Glomerular visceral epithelial cell (primary cell): ENCODE measurements around the gene OR12D2.
A peak's percentile ranks its signal among the peaks of the same experiment; 100 is the strongest.
"Not testable (repeated sequence)": the region's sequence is repeated elsewhere in the genome, so short reads cannot be mapped to it uniquely, and the experiment has no call there.

Experiments
- DNase-seq: peaks from one replicate; pipeline ENCODE4 v3.0.0-alpha.2; 2016; ENCODE audit errors: extremely low spot score

Gene OR12D2, protein sequence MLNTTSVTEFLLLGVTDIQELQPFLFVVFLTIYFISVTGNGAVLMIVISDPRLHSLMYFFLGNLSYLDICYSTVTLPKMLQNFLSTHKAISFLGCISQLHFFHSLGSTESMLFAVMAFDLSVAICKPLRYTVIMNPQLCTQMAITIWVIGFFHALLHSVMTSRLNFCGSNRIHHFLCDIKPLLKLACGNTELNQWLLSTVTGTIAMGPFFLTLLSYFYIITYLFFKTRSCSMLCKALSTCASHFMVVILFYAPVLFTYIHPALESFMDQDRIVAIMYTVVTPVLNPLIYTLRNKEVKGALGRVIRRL

DNA sequence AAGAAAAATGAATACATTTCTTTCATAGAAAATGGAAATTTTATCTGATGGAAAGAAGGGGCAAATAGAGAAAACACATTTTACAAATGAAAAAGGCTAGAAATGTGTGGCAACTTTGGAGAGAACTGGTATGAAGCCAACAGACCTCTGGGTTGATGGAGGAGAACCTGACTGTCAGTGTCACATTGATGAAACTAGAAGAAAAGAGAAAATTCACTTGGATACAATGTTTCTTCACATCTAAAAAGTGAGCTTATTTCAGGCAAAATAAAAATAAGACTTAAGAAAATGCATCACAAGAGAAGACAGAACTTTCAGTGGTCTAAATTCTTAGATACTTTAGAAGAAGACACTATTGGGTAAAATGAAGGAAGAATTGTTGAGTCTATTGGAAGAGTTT, at the start of gene OR12D2:
OR12D2 (plus strand) TSS at position 301 of the 400 bp plus-strand sequence. CDS start 1,069 bp downstream, outside the sequence.
- no peak for DNase-seq

DNA sequence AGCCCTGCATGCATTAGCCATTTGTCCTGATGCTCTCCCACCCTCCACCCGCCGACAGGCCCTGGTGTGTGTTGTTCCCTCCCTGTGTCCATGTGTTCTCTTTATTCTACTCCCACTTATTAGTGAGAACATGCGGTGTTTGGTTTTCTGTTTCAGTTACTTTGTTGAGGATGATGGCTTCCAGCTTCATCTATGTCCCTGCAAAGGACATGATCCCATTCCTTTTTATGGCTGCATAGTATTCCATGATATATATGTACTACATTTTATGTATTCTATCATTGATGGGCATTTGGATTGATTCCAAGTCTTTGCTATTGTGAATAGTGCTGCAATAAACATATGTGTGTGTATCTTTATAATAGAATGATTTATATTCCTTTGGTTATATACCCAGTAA, 46.1 kb upstream of the OR12D2 start:
- DNase-seq, result not testable (repeated sequence)

DNA sequence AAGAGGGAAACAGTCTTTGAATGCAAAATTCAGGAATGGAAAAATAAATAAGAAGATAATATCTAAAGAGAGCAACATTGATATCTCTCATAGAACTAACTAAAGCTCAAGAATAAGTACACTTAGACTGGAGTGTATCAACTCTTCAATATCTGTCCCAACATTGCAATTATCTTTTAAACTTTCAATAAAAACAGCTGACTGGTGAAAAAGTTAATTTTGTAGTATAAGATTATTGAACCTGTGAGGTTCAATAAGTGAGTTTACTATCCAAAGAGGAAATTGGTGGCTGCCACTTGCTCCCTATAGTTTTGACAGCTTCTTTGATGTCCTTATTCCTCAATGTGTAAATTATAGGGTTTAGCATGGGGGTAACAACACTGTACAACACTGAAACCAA, 40.5 kb upstream of the OR12D2 start:
- no peak for DNase-seq

DNA sequence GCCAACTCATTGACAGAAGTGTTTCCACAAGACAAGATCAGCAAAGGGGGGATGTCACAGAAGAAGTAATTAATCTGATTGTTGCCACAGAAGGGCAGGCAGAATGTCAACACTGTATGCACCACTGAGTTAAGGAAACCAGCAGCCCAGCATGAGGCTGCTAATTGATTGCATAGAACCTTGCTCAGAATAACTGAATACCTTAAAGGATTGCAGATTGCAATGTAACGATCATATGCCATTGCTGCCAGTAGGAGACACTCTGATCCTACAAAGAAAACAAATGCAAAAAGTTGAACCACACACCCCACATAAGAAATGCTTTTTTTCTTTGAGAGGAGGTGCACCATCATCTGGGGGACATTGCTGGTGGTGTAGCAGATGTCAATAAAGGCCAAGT, 39.8 kb upstream of the OR12D2 start:
- no peak for DNase-seq

DNA sequence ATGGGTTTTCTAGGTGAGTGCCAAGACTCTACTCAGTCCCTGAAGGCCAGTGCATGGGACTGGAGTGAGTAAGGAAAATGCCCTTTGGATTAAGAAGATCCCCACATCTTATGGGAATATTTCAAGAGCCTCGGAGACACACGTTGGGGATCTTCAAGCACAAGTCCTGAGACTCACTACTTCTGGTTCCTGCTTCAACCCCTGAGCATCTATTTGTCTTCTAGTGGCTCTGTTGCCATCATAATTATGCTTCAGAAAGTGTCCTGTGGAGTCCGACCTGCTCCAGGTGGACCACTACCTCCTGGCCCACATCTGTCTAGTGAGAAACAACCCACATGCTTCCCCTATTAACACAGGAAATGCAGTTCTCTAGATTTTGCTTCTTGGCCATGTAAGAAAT, 26.7 kb upstream of the OR12D2 start, which contains the start of gene OR5V1:
OR5V1 (minus strand) TSS at position 101 of the 400 bp plus-strand sequence. CDS start 12,670 bp downstream, outside the sequence.
- DNase-seq, result no peak

DNA sequence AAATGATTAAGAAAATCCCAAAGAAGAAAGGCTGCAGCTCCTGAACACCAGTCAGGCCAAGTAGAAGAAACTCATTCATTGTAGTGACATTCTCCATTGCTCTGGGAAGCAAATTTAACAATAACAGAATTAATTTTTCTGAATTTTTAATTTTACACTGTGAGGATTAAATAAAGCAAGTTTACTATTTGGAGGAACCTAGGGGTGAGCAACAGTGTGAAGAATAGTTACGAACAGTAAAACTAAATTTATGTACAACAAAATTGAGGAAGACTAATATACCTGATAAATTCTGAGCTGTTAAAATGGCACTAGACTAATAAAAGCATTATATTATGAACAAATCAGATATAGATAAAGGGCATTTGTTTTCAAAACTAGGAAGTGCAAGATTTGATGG, 20.2 kb upstream of the OR12D2 start, which contains the start of gene OR12D3:
OR12D3 (minus strand) TSS at position 101 of the 400 bp plus-strand sequence; CDS start at position 97, 4 bp downstream.
- no peak for DNase-seq

DNA sequence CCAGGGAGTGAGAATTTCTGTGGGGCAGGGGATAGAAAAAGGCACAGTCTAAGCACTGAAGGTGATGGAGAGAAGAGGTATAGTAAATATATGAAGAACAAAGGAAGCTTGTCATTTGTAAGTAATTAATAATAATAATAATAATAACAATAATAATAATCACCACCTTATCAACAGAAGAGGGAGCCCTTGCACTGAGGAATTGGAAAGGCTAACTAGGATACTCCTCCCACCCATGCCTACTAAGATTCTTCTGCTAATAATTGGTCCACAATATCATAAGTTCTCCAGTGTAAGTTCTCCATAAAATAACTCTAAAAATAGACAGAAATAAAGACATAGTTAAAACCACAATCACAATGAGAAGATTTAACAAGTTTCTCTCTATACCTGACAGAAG, 19.4 kb upstream of the OR12D2 start:
- DNase-seq, result peak; percentile 23

DNA sequence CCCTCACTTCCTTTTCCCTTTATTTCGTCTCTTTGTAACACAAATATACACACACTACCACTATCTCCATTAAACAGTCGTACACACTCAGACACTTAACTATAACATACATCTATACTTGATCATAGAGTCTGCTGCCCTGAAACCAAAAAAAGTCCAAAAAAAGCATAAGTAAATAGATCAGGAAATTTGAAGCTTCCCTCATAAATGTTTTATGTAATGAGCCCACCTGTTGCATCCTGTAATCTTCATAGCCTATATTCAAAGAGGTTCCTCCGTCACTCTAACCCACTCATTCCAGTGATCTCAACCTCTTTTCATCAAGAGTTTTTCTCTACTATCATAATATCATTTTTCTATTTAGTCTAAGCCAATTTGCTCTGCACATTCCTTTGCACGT, 6.9 kb upstream of the OR12D2 start:
- no peak for DNase-seq

DNA sequence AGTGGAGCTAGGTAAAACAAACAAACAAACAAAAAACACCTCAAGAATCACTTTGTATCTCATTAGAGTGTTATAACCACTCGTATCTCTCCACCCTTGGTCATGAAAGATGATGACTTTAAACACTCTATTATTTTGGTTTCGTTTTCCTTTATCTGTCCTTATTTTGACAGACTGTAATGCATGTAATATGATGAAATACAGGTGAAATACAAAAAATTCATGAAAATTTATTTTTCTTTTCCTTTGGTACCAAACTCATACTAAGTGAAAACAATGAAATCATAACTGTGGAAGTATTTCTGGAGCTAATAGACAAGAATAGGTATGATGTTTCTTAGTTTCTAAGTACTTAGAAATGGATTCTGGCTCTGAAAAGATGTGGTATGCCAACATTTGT, 4.1 kb downstream of the OR12D2 start:
- no peak for DNase-seq

DNA sequence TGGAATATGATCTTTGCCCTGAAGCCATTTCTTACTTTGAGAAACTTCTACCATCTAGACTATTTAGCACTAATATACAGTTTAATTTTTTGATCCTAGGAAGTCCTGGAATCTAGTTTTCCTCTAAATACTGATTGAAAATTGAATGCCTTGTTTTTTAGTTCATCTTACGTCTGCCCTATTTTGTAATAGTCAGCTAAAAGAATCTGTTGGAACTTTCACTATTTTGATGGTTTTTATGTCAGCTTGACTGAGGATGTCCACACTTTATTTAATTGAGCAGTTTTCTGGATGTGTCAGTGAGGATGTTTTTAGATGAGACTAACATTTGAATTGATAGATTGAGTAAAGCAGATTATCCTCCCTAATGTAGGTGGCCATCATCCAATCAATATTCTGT, 8.4 kb downstream of the OR12D2 start:
- no peak for DNase-seq

DNA sequence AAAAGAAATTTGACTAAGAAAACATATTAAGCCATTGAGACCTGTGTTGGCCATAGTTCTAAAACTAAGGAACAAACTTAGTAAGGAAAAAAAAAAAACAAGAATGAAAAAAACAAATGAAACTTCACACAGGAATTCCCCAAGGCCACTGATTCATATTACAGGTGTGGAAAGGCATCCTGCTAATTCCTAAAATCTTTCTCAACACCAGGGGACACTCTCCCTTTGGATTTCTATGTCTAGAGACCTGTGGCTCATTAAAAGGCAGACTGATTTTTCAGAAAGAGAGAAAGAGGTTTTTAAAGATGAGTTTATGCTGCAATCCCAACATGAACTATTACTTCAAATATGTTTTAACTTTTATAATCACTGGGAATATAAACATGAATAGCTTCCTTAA, 19.2 kb downstream of the OR12D2 start, which contains the start of gene OR12D1:
OR12D1 (plus strand) TSS at position 341 of the 400 bp plus-strand sequence.
- DNase-seq, result peak; percentile 63

DNA sequence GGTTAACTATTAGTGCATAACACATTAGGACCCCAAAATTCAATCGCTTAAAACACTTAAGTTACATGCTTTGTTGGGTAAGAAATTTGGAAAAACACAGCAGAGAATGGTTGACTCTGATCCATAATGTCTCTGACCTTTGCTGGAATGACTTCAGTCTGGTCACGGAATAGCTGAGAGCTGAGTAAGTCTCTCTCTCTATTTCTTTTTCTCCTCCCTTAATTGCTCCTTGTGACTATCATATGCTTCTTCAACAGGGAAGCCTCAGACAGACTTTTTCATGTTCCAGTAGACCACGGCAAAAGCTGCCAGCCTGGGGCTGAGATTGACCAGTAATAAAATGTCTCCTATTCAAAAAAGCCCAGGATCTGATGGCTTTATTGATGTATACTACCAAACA, 24.1 kb downstream of the OR12D2 start:
- peak; percentile 71 for DNase-seq

DNA sequence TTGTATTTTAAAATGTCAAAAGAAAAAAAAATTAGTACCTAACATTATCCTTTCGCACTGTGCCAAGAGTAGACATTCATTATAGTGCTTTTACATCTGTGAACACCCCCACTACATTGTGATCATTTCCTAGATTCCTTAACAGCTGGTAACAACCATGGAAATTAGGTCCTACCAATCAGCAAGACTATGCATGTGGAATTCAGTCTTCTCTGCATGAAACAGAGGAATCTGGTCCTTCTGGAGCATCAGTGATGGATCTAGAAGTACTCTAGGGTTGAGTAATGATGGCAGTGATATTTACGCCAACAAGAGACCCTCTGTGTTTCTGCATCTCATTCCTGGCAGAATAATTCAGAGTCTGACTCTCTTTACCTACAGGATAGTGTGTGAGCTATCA, 28.7 kb downstream of the OR12D2 start:
- no peak for DNase-seq

DNA sequence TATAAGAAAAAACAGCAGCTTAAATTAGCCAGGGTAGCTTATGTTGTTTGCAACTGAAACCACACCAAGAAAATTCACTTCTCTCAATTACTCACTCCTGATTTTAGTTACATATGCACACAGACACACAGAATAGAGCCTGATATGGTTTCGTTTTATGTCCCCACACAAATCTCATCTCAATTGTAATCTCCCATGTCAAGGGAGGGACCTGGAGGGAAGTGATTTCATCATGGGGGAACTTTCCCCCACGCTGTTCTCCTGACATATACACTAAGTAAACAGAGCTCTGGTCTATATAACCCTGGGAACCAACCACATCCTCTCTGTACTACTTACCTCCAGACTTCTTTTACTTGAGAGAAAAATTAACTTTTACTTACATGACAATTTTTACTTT, 29.1 kb downstream of the OR12D2 start:
- peak; percentile 13 for DNase-seq

DNA sequence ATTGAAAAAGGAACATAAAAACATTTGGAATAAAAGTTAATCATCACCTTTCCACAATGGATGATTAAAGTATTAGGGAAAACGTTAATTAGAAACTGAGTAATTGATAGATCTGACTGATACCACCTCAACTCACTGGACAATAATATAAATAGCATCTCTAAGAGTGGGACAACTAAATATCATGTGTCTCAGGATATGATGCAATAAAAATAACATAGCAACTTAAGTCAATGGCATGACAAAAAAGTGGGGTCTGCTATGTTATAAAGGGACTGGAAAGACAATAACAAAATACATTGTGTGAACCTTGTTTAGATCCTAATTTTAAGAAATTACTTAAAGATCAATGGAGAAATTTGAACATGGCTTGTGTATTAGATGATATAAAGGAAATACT, 29.6 kb downstream of the OR12D2 start:
- DNase-seq, result no peak

DNA sequence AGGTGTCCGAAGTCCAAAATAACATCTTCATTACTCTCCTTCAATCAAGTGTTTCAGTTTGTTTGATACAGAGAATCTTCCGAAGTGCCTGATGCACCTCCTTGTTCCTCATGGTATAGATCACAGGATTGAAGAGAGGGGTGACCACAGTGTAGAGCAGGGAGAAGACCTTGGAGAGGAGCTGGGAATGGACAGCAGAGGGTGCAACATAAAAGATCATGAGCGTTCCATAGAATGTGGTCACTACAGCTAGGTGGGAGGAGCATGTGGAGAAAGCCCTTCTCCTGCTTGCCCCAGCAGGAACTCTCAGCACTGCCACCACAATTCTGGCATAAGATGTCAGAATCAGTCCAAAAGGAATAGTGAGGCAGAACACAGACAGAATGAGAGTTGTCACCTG, 31.2 kb downstream of the OR12D2 start:
- no peak for DNase-seq

DNA sequence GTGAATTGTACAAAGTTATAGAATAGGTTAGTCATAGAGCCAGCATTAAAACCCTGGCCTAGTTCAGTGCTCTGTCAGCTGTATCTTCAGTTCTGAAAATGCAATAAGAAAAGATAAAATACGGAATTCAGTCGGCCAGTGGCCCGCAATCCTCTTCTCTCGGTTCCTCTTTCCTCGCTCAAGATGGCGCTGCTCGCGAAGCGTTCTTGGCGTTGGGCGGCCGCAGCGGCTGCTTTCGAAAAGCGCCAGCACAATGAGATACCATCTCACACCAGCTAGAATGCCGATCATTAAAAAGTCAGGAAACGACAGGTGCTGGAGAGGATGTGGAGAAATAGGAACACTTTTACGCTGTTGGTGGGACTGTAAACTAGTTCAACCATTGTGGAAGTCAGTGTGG, 41.3 kb downstream of the OR12D2 start:
- not testable (repeated sequence) for DNase-seq

DNA sequence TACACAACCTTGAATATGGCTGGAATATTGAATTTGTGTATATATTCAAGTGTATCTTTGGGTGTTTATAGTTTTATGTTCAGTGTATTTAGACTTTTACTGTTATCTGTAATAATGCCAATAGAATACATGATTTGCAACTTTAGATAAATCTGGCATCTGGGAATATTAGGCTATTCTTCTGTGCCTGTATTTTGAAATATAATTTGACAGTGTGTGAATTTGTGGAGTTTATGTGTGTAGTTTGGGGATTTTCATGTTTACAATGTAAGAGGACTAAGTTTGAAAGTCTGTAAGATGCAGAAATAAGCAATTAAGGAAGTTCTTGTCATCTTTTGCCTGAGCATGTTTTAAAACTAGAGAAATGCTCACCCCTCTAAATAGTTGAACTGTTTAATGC, 43.6 kb downstream of the OR12D2 start, which contains the start of gene OR10C1:
OR10C1 (plus strand) TSS at position 301 of the 400 bp plus-strand sequence. CDS start 710 bp downstream, outside the sequence.
- no peak for DNase-seq

DNA sequence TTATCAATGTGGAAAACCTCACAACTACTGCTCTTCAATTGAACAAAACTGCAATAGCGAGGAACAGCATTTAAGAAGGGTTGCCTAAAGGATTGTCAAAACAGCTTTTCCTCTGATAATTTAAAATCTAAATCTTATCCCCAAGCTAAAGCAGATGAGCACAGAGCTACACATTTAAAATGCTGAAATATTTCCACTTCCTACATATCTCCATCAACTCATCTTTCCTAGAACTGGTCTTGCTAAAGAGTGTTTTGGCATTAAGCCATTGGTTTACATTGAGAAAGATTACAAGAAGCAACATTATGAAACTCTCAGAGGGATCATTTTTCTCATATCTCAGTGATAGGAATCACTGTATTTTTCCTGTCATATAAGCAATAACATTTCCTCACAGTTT, 47.3 kb downstream of the OR12D2 start:
- no peak for DNase-seq

DNA sequence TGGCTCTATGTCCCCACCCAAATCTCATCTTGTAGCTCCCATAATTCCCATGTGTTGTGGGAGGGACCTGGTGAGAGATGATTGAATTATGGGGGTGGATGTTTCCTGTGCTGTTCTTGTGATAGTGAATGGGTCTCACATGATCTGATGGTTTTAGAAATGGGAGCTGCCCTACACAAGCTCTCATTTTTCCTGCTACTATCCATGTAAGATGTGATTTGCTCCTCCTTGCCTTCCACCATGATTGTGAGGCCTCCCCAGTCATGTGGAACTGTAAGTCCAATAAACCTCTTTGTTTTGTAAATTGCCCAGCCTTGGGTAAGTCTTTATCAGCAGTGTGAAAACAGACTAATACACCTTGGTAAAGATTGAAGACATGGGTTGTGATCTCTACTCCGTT, 48.6 kb downstream of the OR12D2 start:
- DNase-seq, result not testable (repeated sequence)
